ENCODE measurements around the gene MAL.
"Not testable (repeated sequence)": the region's sequence is repeated elsewhere in the genome, so short reads cannot be mapped to it uniquely, and the experiment has no call there.

MAL gene

GRCh38 chr2:95034221-95034620 is 8.7 kb downstream of the MAL start:
- no peak for DNase-seq (ENCODE audit: low read depth)

- DNase-seq (ENCODE audit: low read depth): no peak
Measured at GRCh38 chr2:95034818-95035217, 9.3 kb downstream of the MAL start.

- DNase-seq (ENCODE audit: low read depth): no peak
Measured at GRCh38 chr2:95036596-95037383, 11.3 kb downstream of the MAL start.

GRCh38 chr2:95037384-95037839 is 11.9 kb downstream of the MAL start:
- DNase-seq (ENCODE audit: low read depth): no peak

GRCh38 chr2:95037841-95038585 is 12.5 kb downstream of the MAL start:
- DNase-seq (ENCODE audit: low read depth): not testable (repeated sequence)

- no peak for DNase-seq (ENCODE audit: low read depth)
Measured at GRCh38 chr2:95038635-95039298, 13.3 kb downstream of the MAL start.

GRCh38 chr2:95039363-95039762 is 13.9 kb downstream of the MAL start:
- no peak for DNase-seq (ENCODE audit: low read depth)

GRCh38 chr2:95039978-95040377 is 14.5 kb downstream of the MAL start:
- DNase-seq (ENCODE audit: low read depth): no peak

GRCh38 chr2:95040426-95040825 is 14.9 kb downstream of the MAL start:
- DNase-seq (ENCODE audit: low read depth): no peak

GRCh38 chr2:95041060-95041823 is 15.7 kb downstream of the MAL start:
- no peak for DNase-seq (ENCODE audit: low read depth)

- no peak for DNase-seq (ENCODE audit: low read depth)
Measured at GRCh38 chr2:95041824-95042442, 16.4 kb downstream of the MAL start.

- DNase-seq (ENCODE audit: low read depth): no peak
Measured at GRCh38 chr2:95042472-95043271, 17.2 kb downstream of the MAL start.

- peak; percentile 20 for DNase-seq (ENCODE audit: low read depth)
Measured at GRCh38 chr2:95043300-95044093, 18.0 kb downstream of the MAL start.

- DNase-seq (ENCODE audit: low read depth): no peak
Measured at GRCh38 chr2:95044601-95045000, 19.1 kb downstream of the MAL start.

- DNase-seq (ENCODE audit: low read depth): no peak
Measured at GRCh38 chr2:95046371-95047112, 21.0 kb downstream of the MAL start.

GRCh38 chr2:95047629-95048510 is 22.4 kb downstream of the MAL start:
- no peak for DNase-seq (ENCODE audit: low read depth)

- no peak for DNase-seq (ENCODE audit: low read depth)
Measured at GRCh38 chr2:95048825-95049682, 23.5 kb downstream of the MAL start.
